ENCODE data around the gene FCMR. TPM values are rescaled to one million over a fixed set of nuclear protein-coding genes. Genes with fewer than 3 reads are reported as not detected.

Gene FCMR
- total RNA-seq, 4 donors from 2014 or later = 1.8 to 3.1 (median 2.6) TPM

DNA sequence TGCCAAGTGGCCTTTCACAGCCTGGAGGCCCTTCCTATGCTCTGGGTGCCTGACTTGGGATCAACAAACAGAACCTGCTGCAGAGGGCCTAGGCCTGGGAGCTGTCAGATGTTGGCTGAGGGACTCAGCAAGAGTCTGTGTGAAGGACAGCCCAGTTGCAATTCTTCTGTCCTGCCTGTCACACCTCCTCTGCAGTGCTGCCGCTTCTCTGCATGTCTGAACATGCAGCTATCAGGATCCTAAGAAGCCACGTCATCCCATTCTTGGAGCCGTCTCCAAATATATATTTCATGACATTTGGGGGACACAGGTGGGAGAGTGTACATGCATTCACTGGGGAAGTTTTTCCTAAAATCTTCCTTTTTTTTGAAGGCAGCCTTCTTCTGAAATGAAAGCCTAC is 39.9 kb upstream of the FCMR start:
- TF ChIP-seq, protein P1, sequence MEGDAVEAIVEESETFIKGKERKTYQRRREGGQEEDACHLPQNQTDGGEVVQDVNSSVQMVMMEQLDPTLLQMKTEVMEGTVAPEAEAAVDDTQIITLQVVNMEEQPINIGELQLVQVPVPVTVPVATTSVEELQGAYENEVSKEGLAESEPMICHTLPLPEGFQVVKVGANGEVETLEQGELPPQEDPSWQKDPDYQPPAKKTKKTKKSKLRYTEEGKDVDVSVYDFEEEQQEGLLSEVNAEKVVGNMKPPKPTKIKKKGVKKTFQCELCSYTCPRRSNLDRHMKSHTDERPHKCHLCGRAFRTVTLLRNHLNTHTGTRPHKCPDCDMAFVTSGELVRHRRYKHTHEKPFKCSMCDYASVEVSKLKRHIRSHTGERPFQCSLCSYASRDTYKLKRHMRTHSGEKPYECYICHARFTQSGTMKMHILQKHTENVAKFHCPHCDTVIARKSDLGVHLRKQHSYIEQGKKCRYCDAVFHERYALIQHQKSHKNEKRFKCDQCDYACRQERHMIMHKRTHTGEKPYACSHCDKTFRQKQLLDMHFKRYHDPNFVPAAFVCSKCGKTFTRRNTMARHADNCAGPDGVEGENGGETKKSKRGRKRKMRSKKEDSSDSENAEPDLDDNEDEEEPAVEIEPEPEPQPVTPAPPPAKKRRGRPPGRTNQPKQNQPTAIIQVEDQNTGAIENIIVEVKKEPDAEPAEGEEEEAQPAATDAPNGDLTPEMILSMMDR (IDR thresholded peaks at IDR 0.05) = no peak
- TF ChIP-seq EP300 (IDR thresholded peaks at IDR 0.05) = no peak
- no peak for TF ChIP-seq POLR2A (IDR thresholded peaks at IDR 0.05)
- Histone ChIP-seq H3K27me3 (no peaks in the 10 kb centered on the region), H3K36me3 (no peaks in the 10 kb centered on the region), H3K9me3 (no peaks in the 10 kb centered on the region), H3K4me3 (no peak overlapping the region), H3K27ac (no peak overlapping the region), H3K4me1 (no peaks in the 10 kb centered on the region)
- WGBS, 2 donors = 84 to 98% methylated on average over 3 of the region's 3 CpGs
- DNase-seq (ENCODE audit: low spot score in 2 of 2) = no peak

- H3K27me3 ChIP-seq = no peaks in the 10 kb centered on the region
- WGBS, 2 donors = 89 to 95% methylated on average over 6 of the region's 6 CpGs
- no peaks in the 10 kb centered on the region for H3K36me3 ChIP-seq
- TF ChIP-seq POLR2A (IDR thresholded peaks at IDR 0.05) (no peak), EP300 (IDR thresholded peaks at IDR 0.05) (no peak)
- TF ChIP-seq, protein P1 (IDR thresholded peaks at IDR 0.05) = no peak
- H3K4me3 ChIP-seq = no peak overlapping the region
- no peaks in the 10 kb centered on the region for H3K9me3 ChIP-seq
- no peak for DNase-seq (ENCODE audit: low spot score in 2 of 2)
- H3K27ac ChIP-seq = no peak overlapping the region
- H3K4me1 ChIP-seq = no peaks in the 10 kb centered on the region
These were observed 39.1 kb upstream of the FCMR start for GRCh38 chr1:206960676-206961386.

GRCh38 chr1:206958144-206958543 is 36.4 kb upstream of the FCMR start:
- TF ChIP-seq POLR2A (IDR thresholded peaks at IDR 0.05) (no peak), EP300 (IDR thresholded peaks at IDR 0.05) (no peak)
- TF ChIP-seq, protein P1 (IDR thresholded peaks at IDR 0.05) = no peak

GRCh38 chr1:206957639-206958038 is 35.9 kb upstream of the FCMR start:
- WGBS, 2 donors = 41 to 46% methylated on average over 5 of the region's 5 CpGs
- Histone ChIP-seq H3K4me3 (no peak overlapping the region), H3K36me3 (no peaks in the 10 kb centered on the region), H3K4me1 (peaks cover 0 to 8% (median 3%) of the 10 kb centered on the region in 4 donors), H3K27ac (no peak overlapping the region), H3K9me3 (no peaks in the 10 kb centered on the region), H3K27me3 (no peaks in the 10 kb centered on the region)
- DNase-seq (ENCODE audit: low spot score in 2 of 2) = no peak
- TF ChIP-seq, protein P1 (IDR thresholded peaks at IDR 0.05) = no peak
- no peak for TF ChIP-seq POLR2A (IDR thresholded peaks at IDR 0.05)
- TF ChIP-seq EP300 (IDR thresholded peaks at IDR 0.05) = no peak

More at GRCh38 chr1:206958144-206958543, 36.4 kb upstream of the FCMR start:
- Histone ChIP-seq H3K27me3 (no peaks in the 10 kb centered on the region), H3K4me1 (peaks cover 0 to 8% (median 3%) of the 10 kb centered on the region in 4 donors), H3K9me3 (no peaks in the 10 kb centered on the region), H3K27ac (no peak overlapping the region), H3K36me3 (no peaks in the 10 kb centered on the region), H3K4me3 (no peak overlapping the region)
- DNase-seq (ENCODE audit: low spot score in 2 of 2) = no peak
- 88 to 95% methylated on average over 2 of the region's 2 CpGs for WGBS, 2 donors

All from tibial nerve (tissue), 4 donors.